Endothelial cell of umbilical vein (primary cell): ENCODE measurements around the gene MED16. TPM values are rescaled to one million over a fixed set of nuclear protein-coding genes. Genes with fewer than 3 reads are reported as not detected.

ENCODE experiments used
- BruUV-seq: library from RNA; stranded (reverse); fragments of 400-500 nt; replicated peaks from 2 replicates; lab custom pipeline; 2021; lab: Mats Ljungman, UMichigan
- CTCF ChIA-PET: fragments of 300-600, 350-600 bp; sonication (Branson Sonifier 250); formaldehyde crosslinking; loops from one replicate; lab custom pipeline; 2021; ENCODE audit warnings: antibody characterized with exemption, inconsistent platforms; lab: Charles Lee
- POLR2A ChIA-PET: fragments of 300-600, 350-600 bp; sonication (Branson Sonifier 250); formaldehyde crosslinking; loops from one replicate; lab custom pipeline; 2021; ENCODE audit warnings: antibody characterized with exemption, inconsistent platforms; lab: Charles Lee
- DNase-seq: peaks from one replicate; pipeline ENCODE4 v3.0.0-alpha.2; 2011; ENCODE audit warnings: low read depth, low spot score
- FAIRE-seq: peaks from 2 replicates; lab custom pipeline; 2011; peaks lifted over from hg19 to GRCh38; lab: Jason Lieb, UNC
- H2AFZ ChIP-seq: 2 replicates; pipeline ENCODE4 v1.6.0; 2012; ENCODE audit warnings: low read depth, low read length, control low read depth, inconsistent platforms
- H3K27ac ChIP-seq: 2 replicates; pipeline ENCODE4 v1.5.1; 2011; ENCODE audit warnings: low read depth, mild to moderate bottlenecking, control low read depth, low read length, moderate library complexity; ENCODE audit not compliant: insufficient read depth
- H3K27me3 ChIP-seq, 2 experiments: 2 replicates each; pipeline versions ENCODE4 v1.6.0 to v1.6.1; 2011; ENCODE audit warnings: low read length in 2 of 2, mixed read lengths in 1 of 2; ENCODE audit not compliant: control insufficient read depth in 2 of 2, insufficient read depth in 2 of 2
- H3K36me3 ChIP-seq, 2 experiments: 2 replicates in 1 of 2; 3 replicates in 1 of 2; pipeline ENCODE4 v1.5.1; 2011; ENCODE audit warnings: low read length in 2 of 2, mild to moderate bottlenecking in 1 of 2, moderate library complexity in 1 of 2; ENCODE audit not compliant: control insufficient read depth in 2 of 2, insufficient read depth in 2 of 2; ENCODE audit errors: extremely low read depth in 1 of 2
- H3K4me1 ChIP-seq: 3 replicates; pipeline ENCODE4 v1.5.1; 2011; ENCODE audit warnings: mild to moderate bottlenecking, low read length; ENCODE audit not compliant: control insufficient read depth, insufficient read depth; ENCODE audit errors: extremely low read depth
- H3K4me2 ChIP-seq: 2 replicates; pipeline ENCODE4 v1.6.1; 2011; ENCODE audit warnings: low read length, control low read depth, mixed read lengths; ENCODE audit not compliant: insufficient read depth
- H3K4me3 ChIP-seq, 3 experiments: fragments of 200-600 bp in 1 of 3; sonication (generic), shearing (Covaris generic) in 1 of 3; replicated peaks in 1 of 3; 2 replicates each; pipeline ENCODE4 v1.5.1; 2011 to 2016; ENCODE audit warnings: control low read depth in 3 of 3, low read length in 3 of 3, mild to moderate bottlenecking in 2 of 3, inconsistent platforms in 1 of 3, low read depth in 1 of 3, moderate library complexity in 1 of 3; ENCODE audit not compliant: insufficient read depth in 1 of 3
- H3K79me2 ChIP-seq: 2 replicates; pipeline ENCODE4 v1.6.0; 2012; ENCODE audit warnings: low read length, inconsistent platforms; ENCODE audit not compliant: control insufficient read depth, insufficient read depth
- H3K9ac ChIP-seq: replicated peaks from 2 replicates; pipeline ENCODE3; 2011; ENCODE audit warnings: low read length, control low read depth; ENCODE audit not compliant: insufficient read depth; ENCODE audit errors: extremely low read depth
- H3K9me1 ChIP-seq: replicated peaks from 3 replicates; pipeline ENCODE4 v1.6.0; 2011; ENCODE audit warnings: mild to moderate bottlenecking, low read length; ENCODE audit not compliant: control insufficient read depth, insufficient read depth; ENCODE audit errors: extremely low read depth
- H3K9me3 ChIP-seq: replicated peaks from 2 replicates; pipeline ENCODE4 v1.5.1; 2012; ENCODE audit warnings: low read length, inconsistent platforms; ENCODE audit not compliant: control insufficient read depth, insufficient read depth
- H4K20me1 ChIP-seq: replicated peaks from 2 replicates; pipeline ENCODE3; 2011; ENCODE audit warnings: mild to moderate bottlenecking, low read length; ENCODE audit not compliant: control insufficient read depth, insufficient read depth; ENCODE audit errors: extremely low read depth
- EZH2 ChIP-seq: IDR thresholded peaks from 2 replicates; pipeline ENCODE4 v1.6.1; 2012; ENCODE audit warnings: borderline replicate concordance, low read depth, mild to moderate bottlenecking, moderate library complexity, low read length, inconsistent platforms; ENCODE audit not compliant: severe bottlenecking
- FOS ChIP-seq: IDR thresholded peaks from 2 replicates; pipeline ENCODE4 v1.6.1; 2011; ENCODE audit warnings: mild to moderate bottlenecking, low read length, moderate library complexity, borderline replicate concordance; ENCODE audit not compliant: insufficient read depth
- GATA2 ChIP-seq: IDR thresholded peaks from 2 replicates; pipeline ENCODE4 v1.7.0; 2011; ENCODE audit warnings: low read depth, mild to moderate bottlenecking, moderate library complexity, mixed read lengths, low read length; ENCODE audit not compliant: insufficient read length, insufficient read depth
- JUN ChIP-seq: IDR thresholded peaks from 2 replicates; pipeline ENCODE4 v1.6.1; 2011; ENCODE audit warnings: borderline replicate concordance, low read depth; ENCODE audit not compliant: insufficient read length, insufficient read depth
- MAX ChIP-seq: IDR thresholded peaks from 2 replicates; pipeline ENCODE4 v1.6.1; 2011; ENCODE audit not compliant: insufficient read depth, insufficient read length
- MYC ChIP-seq: IDR thresholded peaks from one replicate; pipeline ENCODE4 v1.6.1; 2011; ENCODE audit warnings: mild to moderate bottlenecking, low read depth, low read length
- POLR2A ChIP-seq: IDR thresholded peaks from 2 replicates; pipeline ENCODE4 v1.6.1; 2012; ENCODE audit warnings: low read depth, mild to moderate bottlenecking, control low read depth, low read length
- POLR2AphosphoS5 ChIP-seq: IDR thresholded peaks from 2 replicates; pipeline ENCODE4 v1.6.1; 2012; ENCODE audit warnings: low read depth, mild to moderate bottlenecking, control low read depth, low read length, moderate library complexity; ENCODE audit not compliant: insufficient read depth
- dilution Hi-C: fragments of 300-500 bp; cut with MboI; formaldehyde crosslinking; loops from one replicate; pipeline ENCODE4 v1.15.0; 2019; ENCODE audit warnings: low sequenced_read_pairs; ENCODE audit not compliant: extremely low pct_ligation_motif_present
- intact Hi-C: fragments of 100-400 bp; cut with micrococcal nuclease; formaldehyde crosslinking; loops from one replicate; pipeline ENCODE4 v1.10.0; 2022
- polyA plus RNA-seq, 4 experiments: library from polyadenylated mRNA; depleted of rRNA in 3 of 4; stranded (reverse) in 3 of 4; unstranded in 1 of 4; fragments of >200 nt; gene quantifications; 2 replicates each; pipeline versions ENCODE4 v1.2.1 to v1.2.3, GENCODE V29; 2011 to 2012; ENCODE audit warnings: missing spikeins in 1 of 4
- total RNA-seq: library from RNA; stranded (reverse); gene quantifications from 2 replicates; pipeline ENCODE4 v1.2.3, GENCODE V29; 2021
- TF ChIP-seq, protein P1 (sequence below), 2 donors: IDR thresholded peaks; 1 replicate in 1 of 2; 2 replicates in 1 of 2; pipeline ENCODE4 v1.5.1; 2011; ENCODE audit warnings: low read length in 2 of 2, mild to moderate bottlenecking in 2 of 2, moderate library complexity in 2 of 2, control low read depth in 1 of 2, inconsistent platforms in 1 of 2, low read depth in 1 of 2; ENCODE audit not compliant: insufficient read depth in 1 of 2; ENCODE audit errors: extremely low read depth in 1 of 2

MED16 gene
- total and polyA plus RNA-seq, 2 donors (not counting 3 experiments of a cell fraction or from before 2014, with no cell fraction given): 63.1 to 66.5 TPM

- H2AFZ ChIP-seq: no peak overlapping the region
- no peaks in the 10 kb centered on the region for H3K9me3 ChIP-seq
- H4K20me1 ChIP-seq: no peaks in the 10 kb centered on the region
- no peaks in the 10 kb centered on the region for H3K4me1 ChIP-seq
- no peak overlapping the region for H3K27ac ChIP-seq
- DNase-seq: no peak
- no peak overlapping the region for H3K9ac ChIP-seq
- FAIRE-seq: no peak
- H3K4me2 ChIP-seq: no peak overlapping the region
- no peak for TF ChIP-seq POLR2AphosphoS5
- TF ChIP-seq GATA2: no peak
- no peak for TF ChIP-seq MAX
- TF ChIP-seq FOS: no peak
- no peak for TF ChIP-seq JUN
- no peak for TF ChIP-seq POLR2A
- no peak for TF ChIP-seq EZH2
- TF ChIP-seq MYC: no peak
- TF ChIP-seq, protein P1, sequence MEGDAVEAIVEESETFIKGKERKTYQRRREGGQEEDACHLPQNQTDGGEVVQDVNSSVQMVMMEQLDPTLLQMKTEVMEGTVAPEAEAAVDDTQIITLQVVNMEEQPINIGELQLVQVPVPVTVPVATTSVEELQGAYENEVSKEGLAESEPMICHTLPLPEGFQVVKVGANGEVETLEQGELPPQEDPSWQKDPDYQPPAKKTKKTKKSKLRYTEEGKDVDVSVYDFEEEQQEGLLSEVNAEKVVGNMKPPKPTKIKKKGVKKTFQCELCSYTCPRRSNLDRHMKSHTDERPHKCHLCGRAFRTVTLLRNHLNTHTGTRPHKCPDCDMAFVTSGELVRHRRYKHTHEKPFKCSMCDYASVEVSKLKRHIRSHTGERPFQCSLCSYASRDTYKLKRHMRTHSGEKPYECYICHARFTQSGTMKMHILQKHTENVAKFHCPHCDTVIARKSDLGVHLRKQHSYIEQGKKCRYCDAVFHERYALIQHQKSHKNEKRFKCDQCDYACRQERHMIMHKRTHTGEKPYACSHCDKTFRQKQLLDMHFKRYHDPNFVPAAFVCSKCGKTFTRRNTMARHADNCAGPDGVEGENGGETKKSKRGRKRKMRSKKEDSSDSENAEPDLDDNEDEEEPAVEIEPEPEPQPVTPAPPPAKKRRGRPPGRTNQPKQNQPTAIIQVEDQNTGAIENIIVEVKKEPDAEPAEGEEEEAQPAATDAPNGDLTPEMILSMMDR (IDR thresholded peaks at IDR 0.05; ENCODE audit: extremely low read depth in 1 of 2, insufficient read depth in 1 of 2, low read depth in 1 of 2, low read length in 2 of 2): no peak
- H3K9me1 ChIP-seq: no peaks in the 10 kb centered on the region
- H3K27me3 ChIP-seq: peaks cover 0 to 2% of the 10 kb centered on the region in 2 experiments
- ChIA-PET POLR2A (no interaction called here), CTCF (no interaction called here)
- no peak overlapping the region for H3K4me3 ChIP-seq
- H3K36me3 ChIP-seq: no peaks in the 10 kb centered on the region
- intact Hi-C loops: no loop called here
- BruUV-seq: no TSS peak
- dilution Hi-C loops: no loop called here
- no peaks in the 10 kb centered on the region for H3K79me2 ChIP-seq
Observed at GRCh38 chr19:855142-855541, 37.8 kb downstream of the MED16 start.
